ENCODE results near the gene THRB. TPM values are rescaled to one million over a fixed set of nuclear protein-coding genes. Genes with fewer than 3 reads are reported as not detected.

THRB gene
- total RNA-seq, 1 donor from 2014 or later = 0.56 TPM

DNA sequence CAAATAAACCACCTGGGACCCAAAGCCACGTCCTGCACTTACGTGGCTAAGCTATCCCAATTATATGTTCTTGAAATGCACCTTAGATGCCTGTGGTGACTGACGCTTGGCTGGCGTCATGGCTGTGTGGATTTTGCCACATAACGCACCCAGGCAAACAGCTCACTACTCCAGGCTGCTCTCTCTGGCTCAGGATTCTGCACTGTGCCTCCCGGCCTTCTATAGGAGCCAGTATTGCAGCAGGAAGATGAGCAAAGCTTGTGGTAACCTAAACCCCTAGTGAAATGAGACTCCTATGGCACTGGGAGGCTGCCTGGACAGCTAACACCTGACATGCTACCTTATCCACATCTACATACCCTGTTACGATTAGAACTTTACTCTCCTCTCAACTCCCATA lies 179.3 kb downstream of the THRB start:
- Mint-ChIP-seq H3K27ac (ENCODE audit: unreplicated experiment) (no peak overlapping the region), H3K4me3 (ENCODE audit: unreplicated experiment) (no peak overlapping the region), H3K9me3 (ENCODE audit: unreplicated experiment) (no peaks in the 10 kb centered on the region), H3K27me3 (ENCODE audit: unreplicated experiment) (no peaks in the 10 kb centered on the region), H3K4me1 (ENCODE audit: low read depth, unreplicated experiment) (no peaks in the 10 kb centered on the region), H3K36me3 (ENCODE audit: unreplicated experiment) (no peaks in the 10 kb centered on the region)
- DNase-seq = no peak
- TF ChIP-seq, protein P1, sequence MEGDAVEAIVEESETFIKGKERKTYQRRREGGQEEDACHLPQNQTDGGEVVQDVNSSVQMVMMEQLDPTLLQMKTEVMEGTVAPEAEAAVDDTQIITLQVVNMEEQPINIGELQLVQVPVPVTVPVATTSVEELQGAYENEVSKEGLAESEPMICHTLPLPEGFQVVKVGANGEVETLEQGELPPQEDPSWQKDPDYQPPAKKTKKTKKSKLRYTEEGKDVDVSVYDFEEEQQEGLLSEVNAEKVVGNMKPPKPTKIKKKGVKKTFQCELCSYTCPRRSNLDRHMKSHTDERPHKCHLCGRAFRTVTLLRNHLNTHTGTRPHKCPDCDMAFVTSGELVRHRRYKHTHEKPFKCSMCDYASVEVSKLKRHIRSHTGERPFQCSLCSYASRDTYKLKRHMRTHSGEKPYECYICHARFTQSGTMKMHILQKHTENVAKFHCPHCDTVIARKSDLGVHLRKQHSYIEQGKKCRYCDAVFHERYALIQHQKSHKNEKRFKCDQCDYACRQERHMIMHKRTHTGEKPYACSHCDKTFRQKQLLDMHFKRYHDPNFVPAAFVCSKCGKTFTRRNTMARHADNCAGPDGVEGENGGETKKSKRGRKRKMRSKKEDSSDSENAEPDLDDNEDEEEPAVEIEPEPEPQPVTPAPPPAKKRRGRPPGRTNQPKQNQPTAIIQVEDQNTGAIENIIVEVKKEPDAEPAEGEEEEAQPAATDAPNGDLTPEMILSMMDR (IDR thresholded peaks at IDR 0.05; ENCODE audit: partially characterized antibody, unreplicated experiment) = no peak

- H3K9me3 Mint-ChIP-seq (ENCODE audit: unreplicated experiment) = no peaks in the 10 kb centered on the region
- H3K36me3 Mint-ChIP-seq (ENCODE audit: unreplicated experiment) = no peaks in the 10 kb centered on the region
- no peaks in the 10 kb centered on the region for H3K27me3 Mint-ChIP-seq (ENCODE audit: unreplicated experiment)
- TF ChIP-seq, protein P1 (IDR thresholded peaks at IDR 0.05; ENCODE audit: partially characterized antibody, unreplicated experiment) = no peak
- no peak overlapping the region for H3K4me3 Mint-ChIP-seq (ENCODE audit: unreplicated experiment)
- no peaks in the 10 kb centered on the region for H3K4me1 Mint-ChIP-seq (ENCODE audit: low read depth, unreplicated experiment)
- no peak overlapping the region for H3K27ac Mint-ChIP-seq (ENCODE audit: unreplicated experiment)
- no peak for DNase-seq
These were observed 182.8 kb downstream of the THRB start for GRCh38 chr3:24311881-24312280.

DNA sequence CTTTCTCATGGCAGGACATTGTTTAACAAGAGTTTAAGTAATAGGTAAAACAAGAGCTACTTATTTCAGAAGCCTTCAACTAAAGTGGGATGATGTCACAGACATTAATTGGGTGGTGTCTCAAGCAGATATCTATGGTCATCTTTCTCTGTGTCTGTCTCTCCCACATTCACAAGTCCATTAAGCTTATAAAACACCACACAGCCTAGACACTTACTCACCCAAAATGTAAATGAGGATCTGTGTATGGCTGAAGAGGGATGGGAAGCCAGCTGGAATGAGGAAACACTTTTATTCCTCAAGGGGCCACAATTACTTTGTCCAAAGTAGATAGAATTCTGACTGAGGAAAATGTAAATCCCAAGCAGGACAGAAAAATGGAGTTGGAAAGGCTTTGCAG lies 183.8 kb downstream of the THRB start:
- no peak for DNase-seq
- no peaks in the 10 kb centered on the region for H3K4me1 Mint-ChIP-seq (ENCODE audit: low read depth, unreplicated experiment)
- H3K9me3 Mint-ChIP-seq (ENCODE audit: unreplicated experiment) = no peaks in the 10 kb centered on the region
- H3K27ac Mint-ChIP-seq (ENCODE audit: unreplicated experiment) = no peak overlapping the region
- no peaks in the 10 kb centered on the region for H3K36me3 Mint-ChIP-seq (ENCODE audit: unreplicated experiment)
- TF ChIP-seq, protein P1 (IDR thresholded peaks at IDR 0.05; ENCODE audit: partially characterized antibody, unreplicated experiment) = no peak
- no peak overlapping the region for H3K4me3 Mint-ChIP-seq (ENCODE audit: unreplicated experiment)
- no peaks in the 10 kb centered on the region for H3K27me3 Mint-ChIP-seq (ENCODE audit: unreplicated experiment)

- TF ChIP-seq, protein P1 (IDR thresholded peaks at IDR 0.05; ENCODE audit: partially characterized antibody, unreplicated experiment) = no peak
- DNase-seq = no peak
- H3K9me3 Mint-ChIP-seq (ENCODE audit: unreplicated experiment) = no peaks in the 10 kb centered on the region
- no peaks in the 10 kb centered on the region for H3K36me3 Mint-ChIP-seq (ENCODE audit: unreplicated experiment)
- H3K27ac Mint-ChIP-seq (ENCODE audit: unreplicated experiment) = no peak overlapping the region
- no peaks in the 10 kb centered on the region for H3K27me3 Mint-ChIP-seq (ENCODE audit: unreplicated experiment)
- no peak overlapping the region for H3K4me3 Mint-ChIP-seq (ENCODE audit: unreplicated experiment)
- no peaks in the 10 kb centered on the region for H3K4me1 Mint-ChIP-seq (ENCODE audit: low read depth, unreplicated experiment)
These were observed 188.1 kb downstream of the THRB start for GRCh38 chr3:24306518-24306917.

DNA sequence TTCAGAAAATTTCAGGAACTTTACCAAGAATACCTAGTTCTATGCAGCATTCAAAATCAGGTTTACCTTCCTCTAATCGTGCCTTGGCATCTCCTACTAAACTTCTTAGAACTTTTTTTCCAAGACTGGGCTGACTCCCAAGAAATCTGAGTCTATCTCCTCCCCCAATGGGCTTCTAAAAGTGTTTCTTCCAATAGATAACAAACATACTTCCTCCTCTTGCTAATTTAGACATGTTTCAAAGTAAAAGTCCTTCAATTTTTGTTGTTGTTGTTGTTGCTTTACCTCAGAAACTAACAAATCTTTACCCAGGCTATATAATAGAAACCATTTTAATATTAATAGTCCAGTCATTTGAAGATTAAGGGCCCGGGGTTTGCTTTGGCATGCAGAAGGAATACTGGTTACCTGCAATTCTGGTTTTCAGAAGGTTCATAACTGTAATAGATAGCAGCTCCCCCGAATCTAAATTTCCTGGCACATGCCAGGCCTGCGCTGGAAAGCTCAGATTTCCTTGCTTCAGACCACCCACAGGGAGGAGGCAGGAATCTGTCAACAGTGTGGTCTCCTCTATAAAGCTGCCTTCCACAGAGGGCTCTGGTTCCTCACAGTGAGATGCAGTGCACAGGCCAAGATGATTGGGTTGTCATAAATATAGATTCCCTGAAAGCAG lies 188.7 kb downstream of the THRB start:
- Mint-ChIP-seq H3K27ac (ENCODE audit: unreplicated experiment) (no peak overlapping the region), H3K27me3 (ENCODE audit: unreplicated experiment) (no peaks in the 10 kb centered on the region), H3K4me1 (ENCODE audit: low read depth, unreplicated experiment) (no peaks in the 10 kb centered on the region), H3K4me3 (ENCODE audit: unreplicated experiment) (no peak overlapping the region), H3K9me3 (ENCODE audit: unreplicated experiment) (no peaks in the 10 kb centered on the region), H3K36me3 (ENCODE audit: unreplicated experiment) (no peaks in the 10 kb centered on the region)
- TF ChIP-seq, protein P1 (IDR thresholded peaks at IDR 0.05; ENCODE audit: partially characterized antibody, unreplicated experiment) = no peak
- no peak for DNase-seq

All from glutamatergic neuron (in vitro differentiated cells).